GM21447 (cell line): ENCODE measurements around the gene MAP3K7.

ENCODE experiments used
- ATAC-seq: cut with Tn5 transposase; IDR thresholded peaks from one replicate; pipeline ENCODE4 v1.9.1; 2021; ENCODE audit not compliant: unreplicated experiment

Gene MAP3K7

GRCh38 chr6:90485635-90486277, 101.1 kb downstream of the MAP3K7 start:
- ATAC-seq = no peak

GRCh38 chr6:90484903-90485302, 102.0 kb downstream of the MAP3K7 start:
- no peak for ATAC-seq

- no peak for ATAC-seq
Observed at GRCh38 chr6:90484385-90484784, 102.5 kb downstream of the MAP3K7 start.

DNA sequence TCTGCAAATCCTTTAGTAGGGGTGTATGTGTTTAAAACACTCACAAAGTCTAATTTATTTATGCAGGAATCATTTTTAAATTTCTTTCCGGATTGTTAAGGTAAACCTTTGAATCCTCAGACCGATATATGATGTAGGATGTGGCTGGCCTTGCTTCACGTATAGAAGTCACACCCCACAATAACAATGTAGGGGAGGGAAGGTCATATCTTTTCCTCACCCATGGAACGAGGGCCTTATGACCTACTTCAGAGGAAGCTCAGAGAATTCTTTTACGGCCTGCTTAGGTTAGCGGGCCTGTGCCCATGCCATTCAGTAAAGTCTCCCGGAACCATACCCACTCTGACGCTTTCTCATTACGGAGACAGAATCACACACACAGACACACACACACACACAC, 102.9 kb downstream of the MAP3K7 start:
- ATAC-seq = no peak

DNA sequence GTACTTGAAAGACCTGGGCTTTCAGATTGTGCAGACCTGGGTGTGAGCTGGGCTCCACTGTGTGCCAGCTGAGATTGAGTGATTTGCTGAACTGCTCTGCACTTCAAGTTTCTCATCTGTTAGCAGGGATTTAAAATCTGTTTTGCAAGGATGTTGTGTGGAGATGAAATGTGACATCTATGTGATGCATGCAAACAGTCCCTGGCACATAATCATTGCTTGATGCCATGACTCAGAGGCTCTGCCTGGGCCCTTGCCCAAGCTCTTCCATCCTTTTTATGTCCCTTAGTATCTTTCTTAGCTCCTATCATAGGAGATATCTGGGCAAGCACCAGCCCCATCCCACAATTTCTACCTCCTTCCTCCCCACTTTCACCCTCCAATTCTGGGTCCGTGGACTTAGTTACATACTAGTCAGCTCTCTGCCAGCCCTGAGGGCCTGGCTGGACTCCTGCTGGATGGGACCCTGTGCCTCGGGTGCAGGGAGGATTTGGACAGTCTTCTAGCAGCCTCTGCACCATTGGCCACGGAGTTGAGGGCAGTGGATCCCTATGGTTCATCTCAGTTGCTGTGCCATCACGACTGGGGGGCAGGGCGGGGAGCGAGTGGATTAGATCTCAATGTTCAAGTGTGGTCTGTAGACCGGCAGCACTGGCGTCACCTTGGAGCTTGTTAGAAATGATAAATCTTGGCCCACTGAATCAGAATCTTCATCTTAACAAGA, 103.6 kb downstream of the MAP3K7 start:
- no peak for ATAC-seq

GRCh38 chr6:90480666-90481065, 106.2 kb downstream of the MAP3K7 start:
- no peak for ATAC-seq

DNA sequence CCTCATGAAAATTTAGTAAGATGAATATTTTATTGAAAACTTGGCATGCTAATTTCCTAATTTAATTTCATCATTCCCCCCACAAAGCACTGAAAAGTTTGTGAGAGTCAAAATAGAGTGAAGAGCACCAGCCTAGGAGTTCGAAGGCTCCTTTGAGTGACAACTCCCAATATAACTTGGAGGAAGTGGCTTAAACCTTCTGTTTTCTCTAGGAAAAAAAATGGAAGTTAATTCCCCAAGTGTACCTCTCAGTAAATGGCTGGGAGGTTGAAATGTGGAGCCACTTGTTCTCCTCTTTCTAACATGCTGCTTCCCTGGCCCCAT, 107.3 kb downstream of the MAP3K7 start:
- no peak for ATAC-seq

DNA sequence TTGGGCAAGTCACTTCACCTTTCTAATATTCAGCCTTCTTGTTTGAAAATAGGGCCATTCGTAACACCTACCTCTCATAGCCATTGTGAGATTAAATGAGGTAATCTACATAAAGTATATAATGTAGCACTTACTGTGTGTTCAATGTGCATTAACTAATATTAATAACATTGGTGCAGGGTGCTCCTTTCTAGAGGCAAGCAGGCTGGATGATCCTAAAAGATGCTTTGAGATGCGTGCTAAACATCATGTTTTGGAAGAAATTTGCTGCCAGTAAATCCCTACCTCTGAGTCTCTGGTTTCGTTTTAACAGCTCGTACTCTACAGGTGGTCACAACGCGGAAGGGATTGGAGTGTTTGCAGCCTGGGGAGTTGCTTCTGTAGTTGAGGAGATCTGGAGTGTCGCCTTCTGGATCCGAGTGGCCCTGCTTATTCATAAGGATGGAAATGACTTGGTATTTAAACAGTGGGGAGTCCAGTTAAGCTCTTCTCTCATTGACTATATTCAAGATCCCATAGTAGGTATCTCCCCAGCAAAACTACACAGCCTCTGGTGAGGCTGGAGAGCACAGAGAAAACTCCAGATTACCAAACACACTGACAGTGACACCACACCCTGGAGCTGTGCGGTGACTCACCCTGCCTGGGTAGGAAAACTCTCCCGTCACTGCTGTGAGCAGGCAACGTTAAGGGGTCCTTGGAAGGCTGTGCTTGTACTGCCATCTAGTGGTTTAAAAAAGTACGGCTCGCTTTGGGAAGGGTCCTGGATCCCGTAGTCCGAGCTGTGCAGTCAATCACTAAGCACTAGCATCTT, 107.9 kb downstream of the MAP3K7 start:
- ATAC-seq = peak; percentile 91

GRCh38 chr6:90478278-90478677, 108.6 kb downstream of the MAP3K7 start:
- no peak for ATAC-seq

DNA sequence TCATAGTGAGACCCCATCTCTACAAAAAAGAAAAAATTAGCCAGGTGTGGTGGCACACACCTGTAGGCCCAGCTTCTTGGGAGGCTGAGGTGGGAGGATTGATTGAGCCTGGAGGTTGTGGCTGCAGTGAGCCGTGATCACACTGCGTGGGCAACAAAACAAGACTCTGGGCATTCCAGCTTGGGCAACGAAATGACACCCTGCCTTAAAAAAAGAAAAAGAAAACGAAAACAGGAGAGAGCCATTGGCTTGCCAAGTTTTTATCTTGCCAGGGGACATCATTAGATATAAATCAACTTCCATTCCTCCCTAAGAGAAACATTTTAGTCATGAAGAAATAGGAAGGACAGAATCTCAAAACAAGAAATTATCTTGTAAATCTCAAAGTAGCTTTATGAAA, 109.5 kb downstream of the MAP3K7 start:
- ATAC-seq = no peak

DNA sequence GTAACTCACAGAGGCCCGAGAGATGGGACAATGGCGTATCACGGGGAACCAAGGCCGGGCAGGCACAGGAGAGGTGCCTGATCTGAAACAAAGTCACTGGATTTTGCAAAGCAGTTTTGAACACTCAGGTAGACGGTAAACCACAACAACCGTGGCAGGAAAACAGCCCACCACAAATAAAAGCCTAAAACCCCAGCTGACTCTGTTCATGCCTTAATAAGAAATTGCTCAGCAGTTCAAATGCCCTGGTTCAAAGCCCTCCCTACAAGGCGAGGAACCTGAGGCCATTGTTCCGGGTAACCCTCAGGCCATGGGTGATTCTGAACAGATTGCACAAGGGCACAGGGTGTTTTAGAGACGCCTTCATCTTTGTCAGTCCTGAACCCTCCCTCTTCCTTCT, 114.2 kb downstream of the MAP3K7 start:
- ATAC-seq = no peak

- no peak for ATAC-seq
Observed at GRCh38 chr6:90471263-90471662, 115.6 kb downstream of the MAP3K7 start.

DNA sequence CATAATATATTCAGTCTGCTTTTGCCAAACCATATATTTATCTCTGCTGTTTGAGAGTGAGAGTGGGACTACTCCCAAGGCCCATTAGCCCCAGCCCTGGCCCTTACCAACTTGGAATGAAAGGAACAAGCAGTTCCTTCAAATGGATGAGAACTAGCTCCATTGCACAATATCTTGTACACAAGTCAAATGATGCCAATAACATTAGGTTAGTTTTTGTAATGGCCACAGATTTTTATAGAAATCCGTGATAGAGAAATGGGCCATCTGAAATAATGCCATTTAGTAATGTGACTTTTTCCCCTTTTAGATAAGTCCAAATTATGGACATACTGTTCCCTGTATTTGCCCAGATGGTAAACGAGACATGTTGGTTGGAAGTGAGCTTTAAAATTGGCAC, 117.0 kb downstream of the MAP3K7 start:
- ATAC-seq = no peak

DNA sequence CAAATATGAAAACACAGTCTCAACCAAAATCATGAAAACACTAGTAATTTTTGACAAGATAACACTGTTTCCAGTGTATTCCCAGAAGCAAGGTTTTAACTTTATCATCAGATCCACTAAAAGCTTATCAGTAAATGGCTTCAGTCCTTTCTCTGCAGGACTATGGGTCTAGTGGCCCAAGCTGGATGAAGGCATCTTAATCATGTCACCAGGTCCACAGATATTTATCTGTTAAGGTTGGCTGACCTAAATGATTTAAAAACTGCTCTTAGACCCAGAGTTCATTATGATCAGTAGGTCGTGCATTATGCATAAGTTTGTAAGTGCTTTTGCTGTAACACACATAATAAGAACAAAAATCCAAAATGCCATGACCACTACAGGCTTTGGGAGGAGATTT, 118.0 kb downstream of the MAP3K7 start:
- ATAC-seq = no peak

GRCh38 chr6:90468080-90468479, 118.8 kb downstream of the MAP3K7 start:
- no peak for ATAC-seq

DNA sequence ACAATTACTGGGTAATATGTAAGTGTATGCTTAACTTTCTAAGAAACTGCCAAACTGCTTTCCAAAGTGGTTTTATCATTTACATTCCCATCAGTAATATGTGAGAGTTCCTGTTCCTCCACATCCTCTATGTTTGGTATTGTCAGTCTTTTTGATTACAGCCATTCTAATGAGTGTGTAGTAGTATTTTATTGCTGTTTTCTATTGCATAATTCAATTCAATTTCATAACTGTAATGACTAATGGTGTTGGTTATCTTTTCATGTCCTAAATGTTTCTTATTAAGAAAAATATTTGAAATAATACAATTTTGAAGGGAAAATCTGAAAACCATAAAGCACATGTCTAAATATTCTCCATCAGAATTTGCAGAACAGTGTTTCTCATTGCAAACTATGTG, 119.3 kb downstream of the MAP3K7 start:
- ATAC-seq = no peak

DNA sequence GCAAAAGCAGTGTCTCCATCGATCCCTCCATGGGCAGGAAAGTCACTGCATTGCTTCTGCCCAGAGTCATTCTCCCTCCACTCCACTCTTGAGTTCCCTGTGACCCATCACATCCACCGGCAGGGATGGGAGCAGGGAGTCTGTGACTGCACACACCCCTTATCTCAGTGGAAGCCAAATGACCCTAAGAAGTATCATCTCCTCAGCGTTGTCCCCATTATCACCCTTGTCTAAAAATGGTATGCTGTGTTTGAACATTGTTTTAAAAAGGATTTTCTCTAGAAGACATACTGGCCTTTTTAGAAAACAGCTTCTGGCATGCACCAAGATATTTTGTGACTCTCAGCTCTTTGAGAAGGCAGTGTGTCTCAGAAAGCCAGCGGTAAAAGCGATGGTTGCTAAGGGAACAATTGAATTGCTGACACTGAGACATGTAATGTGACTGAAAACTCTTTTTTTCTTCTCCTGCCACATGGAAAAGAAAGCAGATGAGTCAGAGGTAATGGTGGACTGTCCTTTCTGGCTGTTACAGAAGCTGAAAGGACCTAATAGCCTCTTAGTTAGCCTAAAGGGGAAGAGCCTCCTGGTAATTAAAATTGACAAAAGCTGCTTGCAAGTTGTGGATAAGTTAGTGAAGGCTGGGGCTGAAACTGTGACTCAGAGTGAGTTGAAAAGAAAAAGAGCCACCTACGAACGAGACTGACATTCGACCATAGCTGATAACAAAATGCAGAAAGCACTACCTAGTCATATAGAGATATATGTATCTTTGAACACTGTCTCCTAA, 120.5 kb downstream of the MAP3K7 start:
- ATAC-seq = no peak

DNA sequence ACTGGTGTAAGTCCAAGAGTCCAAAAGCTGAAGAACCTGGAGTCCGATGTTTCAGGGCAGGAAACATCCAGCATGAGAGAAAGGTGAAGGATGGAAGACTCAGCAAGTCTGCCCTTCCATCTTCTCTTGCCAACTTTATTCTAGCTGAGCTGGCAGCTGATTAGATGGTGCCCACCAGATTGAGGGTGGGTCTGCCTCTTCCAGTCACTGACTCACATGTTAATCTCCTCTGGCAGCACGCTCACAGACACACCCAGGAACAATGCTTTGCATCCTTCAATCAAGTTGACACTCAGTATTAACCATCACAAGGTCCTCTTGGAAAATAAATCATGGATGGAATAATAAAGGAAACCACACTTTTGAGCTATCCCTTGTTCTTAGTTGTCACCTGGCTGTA, 121.2 kb downstream of the MAP3K7 start:
- ATAC-seq = no peak

DNA sequence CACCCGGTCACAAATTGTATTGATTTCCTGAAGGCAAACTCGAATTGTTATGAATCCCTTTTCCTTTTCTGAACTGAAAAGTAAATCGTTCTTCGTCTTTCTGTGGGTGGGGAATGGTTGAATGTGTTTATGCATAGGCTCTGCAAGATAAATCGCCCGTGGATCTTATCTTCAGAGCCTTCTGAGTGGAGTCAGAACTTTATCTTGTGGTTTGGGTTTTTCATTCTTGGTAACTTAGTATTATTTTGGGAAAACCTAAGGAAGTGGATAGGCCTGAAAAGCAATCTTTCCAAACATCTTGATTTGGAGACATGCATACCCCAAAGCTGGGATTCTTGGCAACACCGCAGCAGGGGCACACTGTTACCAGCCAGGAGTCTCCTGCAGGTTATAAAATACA, 122.4 kb downstream of the MAP3K7 start:
- ATAC-seq = no peak

DNA sequence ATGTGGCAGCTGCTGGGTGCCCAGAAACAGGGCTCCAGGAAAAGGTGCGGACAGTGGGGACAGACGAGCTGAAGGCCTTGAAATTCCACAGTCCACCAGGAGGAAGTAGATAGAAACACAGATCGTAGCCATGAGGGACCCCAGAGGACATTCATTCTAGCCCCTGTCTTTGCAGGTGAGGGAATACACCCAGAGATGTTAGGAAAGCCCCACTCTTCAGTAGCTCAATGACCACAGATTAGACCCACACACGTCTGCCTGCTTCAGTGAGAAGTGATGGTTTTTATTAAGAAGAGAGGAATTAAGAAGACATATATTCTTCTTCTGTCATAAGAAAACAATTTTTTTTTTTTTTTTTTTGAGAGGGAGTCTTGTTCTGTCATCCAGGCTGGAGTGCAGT, 123.0 kb downstream of the MAP3K7 start:
- no peak for ATAC-seq
